Mucosa of descending colon (tissue), 3 donors: ENCODE measurements around the gene CHGA. TPM values are rescaled to one million over a fixed set of nuclear protein-coding genes. Genes with fewer than 3 reads are reported as not detected.

Source experiments
- ATAC-seq: fragments of 200-7000 bp; cut with Tn5 transposase; one replicate; pipeline ENCODE4 v1.9.1; 2020; ENCODE audit warnings: mild to moderate bottlenecking, moderate library complexity
- DNase-seq, 3 donors: peaks; one replicate each; pipeline ENCODE4 v3.0.0-alpha.2; 2020
- H3K36me3 ChIP-seq: fragments of 200-600 bp; one replicate; pipeline ENCODE4 v1.8.0; 2021; ENCODE audit warnings: low read depth, mild to moderate bottlenecking
- H3K4me1 ChIP-seq: fragments of 200-600 bp; one replicate; pipeline ENCODE4 v1.8.0; 2021; ENCODE audit warnings: low read depth, mild to moderate bottlenecking
- H3K4me3 ChIP-seq: fragments of 200-600 bp; one replicate; pipeline ENCODE4 v1.8.0; 2021; ENCODE audit warnings: mild to moderate bottlenecking
- H3K9me3 ChIP-seq: fragments of 200-600 bp; one replicate; pipeline ENCODE4 v1.8.0; 2021; ENCODE audit warnings: mild to moderate bottlenecking
- CTCF ChIP-seq: fragments of 200-600 bp; IDR thresholded peaks from one replicate; pipeline ENCODE4 v1.8.0; 2022; ENCODE audit warnings: antibody characterized with exemption, mild to moderate bottlenecking
- intact Hi-C, 2 donors: fragments of 100-400 bp; cut with DNase I in 1 of 2; cut with micrococcal nuclease in 1 of 2; formaldehyde crosslinking; loops; one replicate each; pipeline versions ENCODE4 v1.11.0 to v1.11.1; 2022; cut with DNase I, micrococcal nuclease
- long read RNA-seq, 2 donors: library from polyadenylated mRNA; unstranded; transcript quantifications; one replicate each; pipeline ENCODE4 v2.0.0, GENCODE V29; 2019 to 2021
- total RNA-seq, 3 donors: library from RNA; stranded (reverse); fragmentation: NEBNext Ultra II Directional in 2 of 3; extraction: Animal tissue kit (Norgen Biotek cat#: 25700) in 2 of 3; gene quantifications; one replicate each; pipeline versions ENCODE4 v1.2.1 to v1.2.4, GENCODE V29; 2021 to 2023
- donor health status: DM: no; HTN: no; CAD: no; lungs with moderate emphysema.
- donor health status: DM: no; HTN: no; CAD: no.
- donor health status: DM: no; HTN: yes; CAD: no.

The CHGA gene
- 100 to 1,000 TPM in 2 of 3 donors, 10 to 100 TPM in 1; 39.1 to 236 (median 187) TPM for total RNA-seq
- long read RNA-seq, donor 1, transcript CHGA-201 (8 exons, 2,063 nt): major isoform, 89 of 97 reads
- long read RNA-seq, donor 1, partial matches to known transcripts: 5 of 97 reads
- long read RNA-seq, donor 1, other reads (novel, unspliced or antisense): 3 of 97 reads
- long read RNA-seq, donor 2, transcript CHGA-201 (8 exons, 2,063 nt): major isoform, 165 of 209 reads
- long read RNA-seq, donor 2, transcript CHGA-202 (7 exons, 1,474 nt): minor isoform, 25 of 209 reads
- long read RNA-seq, donor 2, partial matches to known transcripts: 11 of 209 reads
- long read RNA-seq, donor 2, other reads (novel, unspliced or antisense): 8 of 209 reads

GRCh38 chr14:92922883-92923743 lies at the start of gene CHGA:
TSS of gene CHGA (plus strand) at chr14:92923150. CDS start at chr14:92923360, 210 bp downstream.
- Histone ChIP-seq H3K4me1 (no peaks in the 10 kb centered on the region), H3K9me3 (no peaks in the 10 kb centered on the region), H3K36me3 (no peaks in the 10 kb centered on the region), H3K4me3 (no peak within 1 kb of the TSS)
- intact Hi-C loops: no loop called here
- no peak for TF ChIP-seq CTCF
- peak in 2 of 3 donors; percentile 65 to 69 for DNase-seq
- ATAC-seq: peak; percentile 69

DNA sequence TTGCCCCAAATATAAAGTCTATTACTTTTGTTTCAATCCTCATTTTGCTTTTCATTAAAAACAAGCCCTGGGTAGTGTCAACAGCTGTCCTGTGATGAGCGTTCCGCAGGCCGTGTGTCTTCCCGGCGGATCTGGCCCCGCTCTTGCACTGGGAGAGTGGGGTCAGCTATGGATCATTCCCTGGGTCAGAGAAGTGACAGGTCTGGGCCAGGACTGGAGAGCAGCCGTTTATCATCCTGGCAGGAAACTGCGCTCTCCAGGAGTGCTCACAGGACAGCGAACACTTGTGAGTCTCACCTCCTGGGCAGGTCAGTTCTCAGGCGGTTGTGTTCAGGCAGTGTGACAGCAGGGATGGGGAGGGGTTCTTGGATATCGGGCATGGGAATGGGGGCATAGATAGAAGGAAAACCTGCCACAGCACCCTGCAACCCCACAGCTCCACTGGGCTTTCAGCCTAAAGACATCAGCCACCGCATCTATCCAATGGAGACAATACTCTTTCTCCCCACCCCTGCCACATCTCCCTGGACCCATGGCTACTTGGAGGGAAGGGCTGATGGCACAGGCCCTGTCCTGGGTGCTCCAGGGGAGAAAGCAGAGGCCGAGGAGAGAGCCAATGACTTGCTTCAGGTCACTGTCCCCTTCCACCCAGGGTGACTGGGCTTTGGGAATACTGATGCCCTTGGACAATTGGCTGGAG lies 47.8 kb upstream of the CHGA start:
- no peak for TF ChIP-seq CTCF
- no peak for DNase-seq
- H3K4me3 ChIP-seq: no peak overlapping the region
- no peak for ATAC-seq
- no peaks in the 10 kb centered on the region for H3K4me1 ChIP-seq
- intact Hi-C loops: no loop called here
- no peaks in the 10 kb centered on the region for H3K36me3 ChIP-seq
- no peaks in the 10 kb centered on the region for H3K9me3 ChIP-seq

GRCh38 chr14:92877757-92878431 lies 45.1 kb upstream of the CHGA start:
- intact Hi-C loops: no loop called here
- no peak for TF ChIP-seq CTCF

GRCh38 chr14:92880351-92880750 lies 42.6 kb upstream of the CHGA start:
- no peak for TF ChIP-seq CTCF
- DNase-seq: no peak
- ATAC-seq: no peak
- intact Hi-C loops: no loop called here
- Histone ChIP-seq H3K4me1 (no peaks in the 10 kb centered on the region), H3K36me3 (no peaks in the 10 kb centered on the region), H3K4me3 (no peak overlapping the region), H3K9me3 (no peaks in the 10 kb centered on the region)

More at GRCh38 chr14:92877757-92878431, 45.1 kb upstream of the CHGA start:
- Histone ChIP-seq H3K9me3 (no peaks in the 10 kb centered on the region), H3K36me3 (no peaks in the 10 kb centered on the region), H3K4me1 (no peaks in the 10 kb centered on the region), H3K4me3 (no peak overlapping the region)
- DNase-seq (peak in 1 of 3 donors; percentile 3), ATAC-seq (peak; percentile 19)

- H3K9me3 ChIP-seq: no peaks in the 10 kb centered on the region
- H3K36me3 ChIP-seq: no peaks in the 10 kb centered on the region
- no peak overlapping the region for H3K4me3 ChIP-seq
- peak in 1 of 3 donors; percentile 11 for DNase-seq
- H3K4me1 ChIP-seq: no peaks in the 10 kb centered on the region
- no peak for TF ChIP-seq CTCF
- ATAC-seq: no peak
- intact Hi-C loops: no loop called here
Measured at GRCh38 chr14:92880851-92881250, 42.1 kb upstream of the CHGA start.
